ENCODE data around the gene SIPA1L3.

The SIPA1L3 gene

DNA sequence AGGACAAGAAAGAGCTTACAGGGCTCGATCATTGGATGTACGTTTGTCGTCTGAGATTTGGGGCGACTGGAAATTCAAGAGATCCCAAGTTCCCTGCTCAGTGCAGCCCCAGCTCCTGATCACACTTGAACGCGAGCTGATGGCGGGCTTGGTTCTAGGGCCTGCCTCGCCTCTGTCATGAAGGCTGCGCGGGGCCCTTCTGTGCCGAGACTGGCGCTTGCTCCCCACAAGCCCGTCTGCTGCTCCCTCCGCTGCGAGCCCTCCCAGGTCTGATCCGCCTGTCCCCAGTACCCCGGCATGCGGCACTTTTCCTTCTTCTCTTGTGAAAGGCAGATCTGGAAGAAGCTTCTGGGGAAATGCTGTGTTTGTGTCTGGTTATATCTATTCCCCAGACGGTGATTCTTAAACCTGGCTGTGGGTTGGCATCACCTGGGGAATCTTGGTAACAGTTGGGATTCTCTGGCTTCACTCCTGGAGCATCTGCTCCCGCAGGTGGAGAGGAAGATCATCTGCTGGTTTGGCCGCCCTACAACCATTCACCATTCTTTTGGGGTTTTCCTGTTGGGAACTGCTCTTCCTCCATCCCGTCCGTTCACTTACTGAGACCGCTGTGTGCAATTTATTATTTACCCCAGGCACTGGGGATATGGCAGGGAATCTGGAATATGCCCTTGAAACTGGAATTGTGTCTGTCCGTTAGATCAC is 43.6 kb downstream of the SIPA1L3 start:
- DNase-seq = no peak

DNA sequence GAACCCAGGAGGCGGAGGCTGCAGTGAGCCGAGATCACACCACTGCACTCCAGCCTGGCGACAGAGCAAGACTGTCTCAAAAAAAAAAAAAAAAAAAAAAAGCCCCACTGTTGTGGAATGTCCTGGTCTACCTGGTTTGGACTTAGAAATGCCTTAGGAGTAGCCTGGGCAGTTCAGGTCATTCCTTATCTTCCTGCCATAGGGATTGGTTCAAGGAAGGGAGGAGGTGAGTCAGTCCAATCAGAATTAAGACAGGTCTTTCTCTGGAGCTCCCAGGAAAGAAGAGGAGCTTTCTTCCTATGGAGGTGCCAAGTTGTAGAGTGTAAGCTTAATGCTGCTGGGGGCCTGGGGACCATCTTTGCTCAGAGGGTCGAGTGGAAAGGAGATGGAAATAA is 44.8 kb downstream of the SIPA1L3 start:
- no peak for DNase-seq

DNA sequence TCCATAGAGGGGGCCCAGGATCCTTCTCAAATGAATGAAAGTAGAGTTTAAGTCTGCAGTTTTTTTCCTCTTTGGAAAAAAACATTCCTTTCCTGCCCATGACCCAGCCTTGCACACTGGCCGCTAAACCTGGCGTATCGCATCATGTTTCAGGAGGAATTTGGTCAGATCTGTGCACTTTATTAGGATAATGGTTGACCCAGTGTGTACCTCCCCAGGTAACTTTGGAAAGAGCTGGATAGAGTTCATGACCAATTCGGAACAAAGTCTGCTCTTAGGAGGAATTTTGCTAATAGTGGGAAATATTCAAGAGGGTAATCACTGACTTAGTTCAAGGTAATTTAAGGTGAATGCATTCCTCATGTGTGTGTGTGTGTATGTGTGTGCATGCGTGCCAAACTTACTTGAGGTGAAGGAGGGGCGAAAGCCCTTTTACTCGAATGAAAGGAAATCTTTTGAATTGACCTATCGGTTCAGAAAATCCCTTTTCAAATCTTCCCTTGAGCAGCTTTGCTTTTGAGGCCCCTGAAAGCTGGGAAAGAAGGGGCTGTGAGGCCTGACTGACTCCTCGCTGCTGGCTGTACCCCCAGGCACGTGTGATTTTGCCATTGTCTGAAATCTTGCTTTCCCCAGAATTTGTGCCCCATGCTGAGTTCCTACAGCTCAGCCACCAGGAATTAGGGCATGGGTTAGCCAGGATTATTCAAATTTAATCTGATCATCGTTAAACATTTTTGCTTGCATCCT is 46.3 kb downstream of the SIPA1L3 start:
- no peak for DNase-seq

DNA sequence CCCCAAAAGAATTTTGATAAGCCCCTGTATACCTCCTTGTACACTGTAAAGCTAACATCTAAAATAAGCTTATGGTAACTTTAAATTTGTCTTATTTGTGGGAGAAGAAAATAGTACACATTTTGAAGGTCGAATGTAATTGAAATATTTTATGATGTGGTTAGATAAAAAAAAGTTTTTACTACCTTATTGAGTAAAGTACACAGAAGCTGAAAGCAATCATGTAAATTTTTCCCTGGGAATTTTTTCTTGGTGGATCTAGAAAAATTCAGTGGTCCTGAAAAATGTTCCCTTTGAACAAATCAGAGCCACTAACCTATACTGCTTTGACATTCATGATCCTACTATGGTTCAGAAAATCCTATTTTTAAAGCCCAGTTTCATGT is 46.9 kb downstream of the SIPA1L3 start:
- no peak for DNase-seq

DNA sequence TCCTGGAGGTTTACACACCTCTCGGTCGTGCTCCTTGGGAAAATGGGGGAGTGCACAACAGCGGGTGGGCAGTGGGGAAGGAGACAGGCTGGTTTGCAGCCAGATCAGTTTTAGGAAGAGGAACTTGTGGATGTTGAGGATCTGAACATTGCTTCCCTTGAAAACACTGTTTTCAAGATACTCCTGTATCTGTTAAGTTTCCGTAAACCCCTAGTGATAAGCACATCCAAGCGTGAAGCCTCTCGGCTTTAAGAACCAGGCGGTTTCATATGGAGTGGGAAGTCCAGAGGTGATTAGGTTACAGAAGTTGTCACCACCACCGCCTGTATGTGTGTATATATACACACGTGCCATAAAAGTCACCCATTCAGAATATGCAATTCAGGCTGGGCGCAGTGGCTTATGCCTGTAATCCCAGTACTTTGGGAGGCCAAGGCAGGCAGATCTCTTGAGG is 47.4 kb downstream of the SIPA1L3 start:
- no peak for DNase-seq

DNA sequence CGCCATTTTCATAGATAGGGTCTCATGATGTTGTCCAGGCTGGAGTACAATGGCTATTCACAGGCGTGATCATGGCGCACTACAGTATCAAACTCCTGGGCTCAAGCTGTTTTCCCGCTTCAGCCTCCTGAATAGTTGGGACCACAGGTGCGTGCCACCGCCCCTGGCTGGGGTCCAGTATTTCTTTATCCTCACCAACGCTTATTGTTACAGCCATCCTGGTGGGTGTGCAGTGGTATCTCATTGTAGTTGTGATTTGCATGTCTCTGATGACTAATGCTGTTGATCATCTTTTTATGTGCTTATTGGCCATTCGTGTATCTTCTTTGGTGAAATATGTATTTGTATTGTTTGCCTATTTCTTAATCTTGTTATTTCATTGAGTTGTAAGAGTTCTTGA is 49.0 kb downstream of the SIPA1L3 start:
- no peak for DNase-seq

DNA sequence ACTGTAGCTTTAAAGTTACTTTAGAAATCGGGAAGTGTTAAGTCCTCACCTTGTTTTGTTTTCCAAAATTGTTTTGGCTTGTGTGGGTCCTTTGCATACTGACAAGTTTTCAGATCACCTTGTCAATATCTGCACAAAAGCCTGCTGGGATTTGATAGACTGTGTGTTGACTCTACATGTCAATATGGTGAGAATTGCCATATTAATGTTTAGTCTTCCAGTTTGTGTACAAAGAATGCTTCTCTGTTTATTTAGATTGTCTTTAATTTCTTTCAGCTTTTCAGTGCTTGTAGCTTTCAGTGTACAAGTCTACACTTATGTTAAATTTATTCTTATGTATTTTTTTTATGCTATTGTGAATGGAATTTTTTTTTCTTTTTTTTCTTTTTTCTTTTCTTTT is 50.2 kb downstream of the SIPA1L3 start:
- no peak for DNase-seq

DNA sequence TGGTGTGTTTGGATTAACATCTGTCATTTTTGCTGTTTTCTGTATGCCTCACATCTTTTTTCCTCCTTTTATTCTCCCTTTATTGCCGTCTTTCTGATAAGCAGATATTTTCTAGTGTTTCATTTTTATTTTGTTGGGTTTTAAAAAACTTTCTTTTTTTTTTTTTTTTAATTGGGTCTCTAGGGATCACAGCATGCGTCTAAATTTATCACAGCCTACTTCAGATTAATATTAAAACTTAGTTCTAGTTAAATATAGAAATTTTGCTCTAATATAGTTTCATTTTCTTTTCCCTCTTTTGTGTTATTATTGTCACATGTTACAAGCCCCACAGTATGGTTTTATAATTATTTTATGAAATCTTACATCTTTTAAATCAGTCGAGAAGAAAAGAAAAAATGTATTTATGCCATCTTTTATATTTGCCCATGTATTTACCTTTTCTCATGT is 52.7 kb downstream of the SIPA1L3 start:
- DNase-seq = no peak

DNA sequence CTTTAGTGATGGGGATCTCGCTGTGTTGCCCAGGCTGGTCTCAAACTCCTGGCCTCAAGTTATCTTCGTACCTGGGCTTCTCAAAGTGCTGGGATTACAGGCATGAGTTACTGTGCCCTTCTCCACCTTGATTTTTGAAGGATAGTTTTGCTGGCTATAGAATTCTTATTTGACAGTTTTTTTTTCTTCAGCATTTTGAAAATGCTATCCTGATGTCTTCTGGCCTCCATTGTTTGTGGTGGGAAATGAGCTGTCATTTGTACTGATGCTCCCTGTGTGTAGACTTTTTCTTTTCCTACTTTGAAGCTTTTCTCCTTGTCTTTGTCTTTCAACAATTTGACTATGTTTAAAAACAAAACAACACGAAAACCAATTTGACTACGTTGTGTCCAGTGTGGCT is 54.2 kb downstream of the SIPA1L3 start:
- no peak for DNase-seq

DNA sequence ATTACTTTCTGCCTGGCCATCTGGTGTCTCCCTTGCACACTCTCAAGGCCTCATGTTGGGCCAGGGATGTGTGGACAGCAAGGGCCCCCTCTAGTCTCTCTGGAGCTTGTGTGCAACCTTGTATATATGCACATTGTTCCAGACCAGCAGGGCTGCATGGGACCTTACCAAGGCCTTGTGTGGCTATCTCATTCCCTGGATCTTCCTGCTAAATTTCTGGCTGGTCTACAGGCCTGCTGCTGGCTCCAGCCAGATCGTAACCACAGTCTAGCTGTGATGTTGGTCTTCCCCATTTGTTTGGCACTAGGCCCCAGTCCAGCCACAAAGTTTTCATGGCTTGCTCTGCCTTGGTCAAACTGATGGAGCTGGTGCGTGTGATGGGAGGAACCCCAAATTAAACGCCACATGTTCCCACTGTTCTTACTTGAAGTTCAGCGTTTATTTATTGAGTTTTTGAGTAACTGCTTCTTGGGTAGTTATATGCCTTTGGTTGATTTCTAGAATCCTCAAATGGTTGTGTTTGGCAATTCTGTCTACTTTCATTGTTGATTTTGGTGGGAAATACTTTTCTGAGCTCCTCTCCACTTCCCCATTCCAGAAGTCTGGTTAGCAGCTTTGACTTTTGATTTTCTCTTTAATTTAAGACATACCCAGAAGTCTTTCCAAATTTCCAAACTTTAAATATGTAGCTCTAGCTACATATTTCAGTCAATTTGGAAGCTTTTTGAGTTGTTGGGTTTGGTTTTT is 56.4 kb downstream of the SIPA1L3 start:
- DNase-seq = peak; percentile 58

DNA sequence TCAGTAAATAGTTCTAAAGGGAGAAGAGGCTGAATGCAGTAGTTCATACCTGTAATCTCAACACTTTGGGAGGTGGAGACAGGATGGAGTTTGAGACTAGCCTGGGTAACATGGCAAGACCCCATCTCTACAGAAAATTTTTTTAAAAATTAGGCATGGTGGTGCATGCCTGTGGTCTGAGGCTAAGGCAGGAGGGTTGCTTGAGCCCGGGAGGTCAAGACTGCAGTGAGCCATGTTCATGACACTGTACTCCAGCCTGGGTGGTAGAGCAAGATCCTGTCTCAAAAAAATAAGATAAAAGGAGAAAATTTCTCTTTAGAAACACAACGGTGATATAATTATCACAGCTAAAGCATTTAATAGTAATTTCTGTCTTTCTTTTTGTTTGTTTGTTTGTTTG is 57.1 kb downstream of the SIPA1L3 start:
- DNase-seq = no peak

DNA sequence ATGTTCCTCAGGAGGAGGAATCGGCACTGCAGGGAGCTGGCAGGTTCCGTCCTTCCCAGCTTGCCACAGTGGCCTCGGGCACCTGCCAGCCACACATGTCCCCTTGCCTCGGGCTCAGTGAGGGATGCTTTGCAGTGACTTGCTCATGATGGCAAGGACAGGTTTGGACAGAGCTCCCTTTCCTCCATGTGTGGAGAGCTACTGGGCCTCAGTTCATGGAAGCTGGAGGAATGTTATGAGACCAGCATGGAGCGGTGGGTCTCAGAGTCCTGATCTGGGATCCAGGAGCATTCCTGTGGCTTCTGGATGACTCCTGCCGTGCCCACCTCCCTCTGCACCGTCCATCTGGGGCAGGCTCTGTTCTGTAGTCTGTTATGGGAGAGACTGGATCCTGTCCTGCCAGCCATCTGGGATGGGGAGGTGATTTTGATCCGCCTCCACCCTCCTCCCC is 59.2 kb downstream of the SIPA1L3 start:
- DNase-seq = no peak

DNA sequence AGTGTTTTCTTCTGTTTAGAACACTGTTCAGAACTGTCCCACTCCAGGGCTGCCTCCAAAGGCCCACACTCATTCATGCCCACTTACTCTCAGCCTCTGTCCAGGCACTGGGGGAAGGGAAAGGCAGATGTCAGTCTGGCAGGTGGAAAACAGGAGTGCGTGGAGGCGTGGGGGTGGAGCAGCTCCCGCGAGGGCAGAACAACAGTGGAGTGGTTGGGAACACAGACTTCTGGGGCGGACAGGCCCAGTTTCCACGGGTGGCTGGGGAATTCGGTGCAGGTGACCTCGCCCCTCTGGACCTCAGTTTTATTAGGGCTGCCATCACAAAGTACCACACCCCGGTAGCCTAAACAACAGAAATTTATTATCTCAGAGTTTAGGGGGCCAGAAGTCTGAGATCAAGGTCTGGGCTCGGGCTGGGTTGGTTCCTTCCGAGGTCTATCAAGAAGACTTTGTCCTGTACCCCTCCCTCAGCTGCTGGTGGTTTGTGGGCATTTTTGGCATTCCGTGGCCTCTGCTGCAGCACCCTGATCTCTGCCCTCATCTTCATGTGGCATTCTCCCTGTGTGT is 59.7 kb downstream of the SIPA1L3 start:
- peak; percentile 31 for DNase-seq

DNA sequence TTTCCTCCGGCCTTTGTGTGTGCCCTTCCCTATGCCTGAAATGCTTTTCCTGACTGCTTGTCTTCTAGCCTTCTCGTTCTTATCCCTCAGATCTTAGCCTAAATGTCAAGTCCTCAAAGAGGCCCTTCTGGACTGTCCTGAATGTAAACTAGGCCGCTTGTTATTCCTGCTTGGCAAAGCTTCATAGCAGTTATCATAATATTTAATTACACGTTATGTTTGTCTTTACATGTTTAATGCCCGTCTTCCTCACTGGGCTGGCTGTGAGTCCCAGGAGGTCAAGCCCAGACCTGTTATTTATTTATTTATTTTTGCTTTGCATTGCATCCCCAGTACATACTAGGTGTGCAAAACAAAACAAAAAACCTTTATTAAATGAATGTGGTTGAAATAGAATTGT is 62.7 kb downstream of the SIPA1L3 start:
- DNase-seq = no peak

DNA sequence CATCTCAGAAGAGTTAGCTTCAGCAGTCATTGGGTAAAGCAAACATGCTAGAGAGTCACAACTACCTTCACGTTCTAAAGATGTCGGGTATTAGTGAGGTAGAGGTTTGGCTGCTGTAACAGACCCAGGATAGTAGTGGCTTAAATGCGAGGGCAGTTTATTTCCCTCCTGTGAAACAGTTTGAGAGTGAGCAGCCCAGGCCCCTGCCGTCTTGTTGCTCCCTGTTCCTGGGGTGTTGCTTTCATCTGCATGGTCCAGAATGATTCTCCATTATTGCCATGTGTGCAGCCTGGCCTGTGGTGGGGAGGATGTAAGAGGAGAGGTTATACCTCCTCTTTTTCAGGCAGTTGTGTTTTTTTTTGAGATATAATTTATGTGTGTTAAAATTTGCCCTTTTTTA is 63.7 kb downstream of the SIPA1L3 start:
- no peak for DNase-seq

DNA sequence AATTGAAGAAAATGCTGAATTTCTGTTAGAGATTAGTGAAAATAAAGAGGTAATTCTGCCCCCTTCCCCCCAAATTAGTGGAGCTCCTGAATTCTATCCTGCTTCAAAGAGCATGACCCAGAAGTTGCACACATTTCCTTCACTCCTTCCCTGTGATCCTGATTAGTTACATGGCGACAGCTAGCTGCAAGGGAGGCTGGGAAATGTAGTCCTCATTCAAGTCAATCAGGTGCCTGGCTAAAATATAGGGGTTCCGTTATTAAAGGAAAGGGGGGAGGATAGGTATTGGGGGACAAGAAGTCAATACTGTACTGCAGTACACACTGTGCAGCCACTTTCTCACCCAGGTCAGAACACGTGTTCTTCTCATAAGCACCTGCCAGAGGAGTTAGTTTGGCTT is 65.8 kb downstream of the SIPA1L3 start:
- no peak for DNase-seq

DNA sequence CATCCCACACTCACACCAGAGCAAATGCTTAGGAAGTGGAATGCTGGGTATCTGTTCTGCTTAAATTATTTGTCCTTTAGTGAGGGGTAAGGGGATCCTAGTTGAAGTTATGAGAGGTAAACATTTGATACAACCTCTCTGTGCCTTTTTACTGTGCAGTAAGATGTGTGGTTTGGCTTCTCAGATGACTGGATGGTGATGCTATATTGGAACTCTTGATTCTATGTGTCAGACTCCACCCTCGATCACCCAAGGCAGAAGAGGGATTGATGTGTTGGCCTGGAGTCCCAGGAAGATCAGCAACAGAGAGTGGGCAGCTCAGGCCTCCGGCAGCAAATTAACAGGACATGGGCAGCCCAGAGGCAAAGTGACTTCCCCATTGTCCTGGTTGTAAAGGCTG is 66.7 kb downstream of the SIPA1L3 start:
- DNase-seq = no peak

DNA sequence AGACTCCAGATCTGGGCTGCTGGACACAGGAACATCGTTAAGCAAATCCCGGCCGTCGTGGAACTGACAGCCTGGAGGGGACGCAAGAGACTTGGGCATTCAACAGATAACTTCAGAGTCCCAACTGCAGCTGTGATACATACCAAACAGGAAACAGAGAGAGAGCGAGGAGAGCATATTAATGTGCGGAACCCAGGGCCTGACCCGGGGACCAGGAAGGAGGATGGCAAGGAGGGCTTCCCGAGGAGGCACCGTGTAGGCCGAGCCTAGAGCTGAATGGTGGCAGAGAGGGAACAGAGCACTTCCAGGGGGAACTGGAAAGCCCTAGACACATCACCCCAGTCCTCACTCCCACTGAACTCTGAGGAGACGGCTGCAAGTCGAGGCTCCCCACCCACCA is 68.1 kb downstream of the SIPA1L3 start:
- no peak for DNase-seq

DNA sequence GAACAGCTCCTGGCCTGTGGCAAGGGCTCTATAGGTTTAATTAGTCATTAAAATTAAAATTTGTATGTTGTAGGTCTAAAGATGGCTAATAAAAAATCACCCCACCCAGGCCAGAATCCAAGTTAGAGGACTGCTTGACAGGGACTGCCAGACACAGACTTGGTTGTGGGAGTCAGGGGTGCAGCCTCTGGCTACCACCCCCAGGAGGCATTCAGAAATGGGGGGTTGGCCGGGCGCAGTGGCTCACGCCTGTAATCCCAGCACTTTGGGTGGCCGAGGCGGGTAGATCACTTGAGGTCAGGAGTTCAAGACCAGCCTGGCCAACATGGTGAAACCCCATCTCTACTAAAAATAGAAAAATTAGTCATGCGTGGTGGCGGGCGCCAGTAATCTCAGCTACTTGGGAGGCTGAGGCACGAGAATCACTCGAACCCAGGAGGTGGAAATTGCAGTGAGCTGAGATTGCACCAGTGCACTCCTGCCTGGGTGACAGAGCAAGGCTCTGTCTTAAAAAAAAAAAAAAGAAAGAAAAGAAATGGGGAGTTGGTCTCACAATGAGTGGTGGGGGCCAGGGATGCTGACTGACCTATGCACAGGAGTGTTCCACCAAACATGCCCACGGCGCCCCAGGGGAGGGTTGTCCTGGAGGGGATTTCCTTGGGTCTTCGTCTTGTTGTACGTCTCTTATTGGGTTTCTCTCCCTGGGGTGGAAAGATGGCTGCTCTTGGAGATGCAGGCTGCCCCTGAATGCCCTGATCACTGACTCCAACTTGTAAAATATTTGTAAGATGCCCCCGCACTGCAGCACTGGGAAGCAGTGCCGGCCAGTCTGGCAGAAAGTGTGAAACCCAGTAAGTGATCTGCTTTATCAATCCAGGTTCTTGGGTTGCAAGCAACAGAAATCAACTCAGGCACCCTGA is 68.8 kb downstream of the SIPA1L3 start:
- DNase-seq = no peak

DNA sequence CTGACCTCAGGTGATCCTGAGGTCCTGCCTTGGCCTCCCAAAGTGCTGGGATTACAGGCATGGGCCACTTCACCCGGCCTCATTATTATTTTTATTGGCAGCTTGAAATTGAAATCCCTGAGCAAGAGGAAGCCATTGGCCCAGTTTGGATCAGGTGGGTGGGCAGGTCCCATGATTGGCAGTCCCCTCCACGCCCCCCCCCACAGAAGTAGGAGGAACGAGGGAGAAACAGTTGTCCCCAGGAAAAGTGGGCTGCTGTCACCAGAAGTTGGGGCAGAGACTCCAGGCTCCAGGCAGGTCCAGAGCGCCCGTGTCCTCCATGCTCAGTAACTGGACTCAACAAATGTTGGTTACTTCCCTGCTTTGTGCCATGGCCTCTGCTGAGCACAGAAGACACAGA is 70.4 kb downstream of the SIPA1L3 start:
- DNase-seq = no peak

DNA sequence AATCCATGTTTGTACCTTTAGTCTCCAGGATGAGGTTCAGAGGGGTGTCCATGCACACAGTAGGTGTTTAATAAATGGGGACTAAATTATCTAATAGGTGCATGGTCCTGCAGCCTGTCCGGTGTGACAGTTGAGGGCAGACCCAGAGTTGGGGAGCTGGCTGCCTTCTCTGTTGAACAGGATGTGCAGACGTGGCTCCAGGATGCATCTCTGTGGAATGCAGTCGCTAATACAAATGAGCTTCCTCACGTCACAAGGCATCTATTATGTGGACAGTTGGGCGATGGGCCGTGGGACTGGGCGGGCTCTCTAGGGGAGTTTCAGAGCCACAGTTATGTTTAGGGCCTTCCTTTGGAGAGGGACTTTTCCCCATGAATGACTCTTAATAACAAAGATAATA is 71.0 kb downstream of the SIPA1L3 start:
- no peak for DNase-seq

DNA sequence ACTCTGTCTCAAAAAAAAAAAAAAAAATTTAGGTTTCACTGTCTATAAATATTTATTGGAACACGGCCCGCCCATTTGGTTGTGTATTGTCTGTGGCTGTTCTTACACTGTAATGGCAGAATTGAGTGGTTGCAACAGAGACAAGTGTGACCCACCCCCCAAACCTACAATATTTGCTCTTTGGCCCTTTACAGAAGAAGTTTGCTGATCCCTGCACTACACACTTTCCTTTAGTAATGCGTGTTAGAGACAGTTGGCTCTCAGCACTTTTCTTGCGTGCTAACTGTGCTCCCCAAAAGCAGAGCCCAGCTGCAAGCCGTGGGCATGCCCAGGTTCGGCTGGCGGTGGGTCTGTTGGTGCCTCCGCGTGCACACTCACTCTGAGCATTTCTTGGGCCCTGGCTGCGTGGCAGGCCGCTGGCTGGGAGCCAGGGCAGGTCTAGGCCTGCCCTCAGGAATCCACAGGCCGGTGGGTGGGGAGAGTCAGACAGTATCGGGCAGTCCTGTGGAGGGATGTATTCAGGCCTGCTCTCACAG is 72.6 kb downstream of the SIPA1L3 start:
- DNase-seq = no peak
